ENCODE data around the gene SMR3A.

GRCh38 chr4:70380578-70380977 lies 20.0 kb downstream of the SMR3A start:
- TF ChIP-seq CTCF (IDR thresholded peaks at IDR 0.05; ENCODE audit: insufficient read depth, low read length, poor library complexity, severe bottlenecking) (no peak), EZH2phosphoT487 (conservative IDR thresholded peaks at IDR 0.05; ENCODE audit: low read length) (no peak)

Data from SU-DHL-6 (cell line).